Measurements from ENCODE around the gene C1QTNF12.

C1QTNF12 gene

DNA sequence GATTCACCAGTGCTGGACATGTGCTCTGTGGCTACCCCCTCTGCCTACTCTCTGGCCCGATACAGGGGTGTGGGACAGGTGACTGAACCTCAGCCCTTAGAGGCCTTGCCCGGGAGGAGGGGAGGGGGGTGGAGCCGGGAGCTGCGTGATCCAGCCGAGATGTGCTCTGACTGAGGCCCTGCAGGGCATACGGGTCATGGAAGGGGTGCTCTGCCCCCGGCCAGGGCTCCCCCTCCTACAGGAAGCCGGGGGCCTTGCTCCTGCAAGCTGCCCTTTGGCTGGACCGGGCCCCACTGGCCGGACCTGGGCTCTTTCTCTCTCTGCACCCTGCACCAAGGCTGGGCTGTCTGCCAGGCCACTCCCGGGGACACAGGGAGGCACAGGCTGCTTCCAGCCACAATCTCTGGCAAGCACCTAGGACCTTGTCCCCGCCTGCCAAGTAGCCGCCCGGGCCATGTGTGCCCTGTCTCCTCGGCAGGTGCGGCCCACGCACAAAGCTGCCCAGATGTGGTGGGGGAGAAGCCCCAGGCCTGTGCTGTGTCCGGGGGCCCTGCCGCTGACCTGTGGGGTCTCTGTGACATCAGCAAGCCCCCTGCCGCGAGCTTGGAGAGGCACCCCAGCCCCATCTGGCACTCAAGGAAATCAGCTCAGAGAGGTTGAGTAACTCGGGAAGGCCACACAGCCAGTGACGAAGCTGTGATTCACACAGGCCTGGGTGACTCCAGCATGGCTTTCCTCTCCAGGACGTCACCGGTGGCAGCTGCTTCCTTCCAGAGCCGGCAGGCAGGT lies 35.2 kb upstream of the C1QTNF12 start:
- peak; percentile 25 for DNase-seq (ENCODE audit: low spot score)

DNA sequence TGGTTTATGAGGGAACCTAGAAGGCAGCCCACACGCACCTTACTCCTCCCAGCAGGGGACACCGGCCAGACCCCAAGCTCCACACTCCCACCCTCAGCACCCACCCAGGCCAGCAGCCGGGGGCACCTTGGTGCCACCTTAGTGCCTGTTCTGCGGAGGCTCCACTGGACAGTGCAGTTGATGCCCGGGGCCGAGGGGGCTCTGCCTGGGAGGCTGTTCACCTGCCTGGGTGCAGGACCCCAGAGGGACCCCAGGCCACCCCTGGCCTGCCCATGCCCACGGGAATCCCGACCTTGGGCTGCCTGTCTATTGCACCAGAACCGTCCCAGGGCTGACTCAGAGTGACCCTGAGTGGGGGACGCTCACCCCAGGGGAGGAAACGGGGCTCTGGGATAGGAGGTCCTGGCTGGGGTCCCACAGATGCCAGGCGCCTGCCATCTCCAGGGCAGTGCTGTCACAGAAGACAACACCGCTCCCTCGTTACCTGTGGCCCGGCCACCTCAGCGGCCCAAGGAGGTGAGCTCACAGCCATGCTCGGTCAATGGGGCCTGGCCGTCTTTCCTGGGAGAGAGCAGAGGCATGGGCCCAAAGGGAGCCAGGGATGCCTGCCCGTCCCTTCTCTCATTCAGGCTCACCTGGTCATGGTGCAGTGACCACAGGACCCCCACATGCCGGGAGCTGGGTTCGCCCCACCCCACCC lies 34.4 kb upstream of the C1QTNF12 start:
- DNase-seq (ENCODE audit: low spot score) = no peak

DNA sequence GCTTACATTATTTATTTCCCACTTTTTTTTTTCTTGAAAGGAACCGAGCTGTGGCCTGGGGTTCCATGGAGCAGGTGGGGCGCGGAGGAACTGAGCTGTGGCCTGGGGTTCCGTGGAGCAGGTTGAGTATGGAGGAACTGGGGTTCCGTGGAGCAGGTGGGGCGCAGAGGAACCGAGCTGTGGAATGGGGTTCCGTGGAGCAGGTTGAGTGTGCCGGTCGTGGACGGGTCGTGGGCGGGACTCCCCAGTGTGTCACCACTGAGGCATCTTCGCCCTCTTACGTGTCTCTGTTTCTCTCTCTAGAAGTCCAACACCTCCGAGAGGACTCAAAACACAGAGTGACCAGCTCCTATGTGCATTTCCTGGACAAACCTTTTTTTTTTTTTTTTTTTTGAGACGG lies 32.5 kb upstream of the C1QTNF12 start:
- DNase-seq (ENCODE audit: low spot score) = no peak

DNA sequence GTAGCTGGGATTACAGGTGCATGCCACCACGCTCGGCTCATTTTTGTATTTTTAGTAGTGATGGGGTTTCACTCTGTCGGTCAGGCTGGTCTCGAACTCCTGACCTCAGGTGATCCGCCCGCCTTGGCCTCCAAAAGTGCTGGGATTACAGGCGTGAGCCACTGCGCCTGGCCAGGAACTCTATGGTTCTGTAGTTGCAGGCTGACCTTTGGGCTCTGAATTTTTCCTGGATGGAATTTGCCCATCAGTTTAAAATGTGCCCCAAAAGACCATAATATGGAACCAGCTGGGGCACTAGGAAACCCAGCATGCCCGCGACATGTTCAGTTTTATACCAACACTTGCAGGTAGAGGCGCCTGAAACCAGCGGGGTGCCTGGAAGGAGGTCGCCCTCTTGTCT lies 32.1 kb upstream of the C1QTNF12 start:
- no peak for DNase-seq (ENCODE audit: low spot score)

DNA sequence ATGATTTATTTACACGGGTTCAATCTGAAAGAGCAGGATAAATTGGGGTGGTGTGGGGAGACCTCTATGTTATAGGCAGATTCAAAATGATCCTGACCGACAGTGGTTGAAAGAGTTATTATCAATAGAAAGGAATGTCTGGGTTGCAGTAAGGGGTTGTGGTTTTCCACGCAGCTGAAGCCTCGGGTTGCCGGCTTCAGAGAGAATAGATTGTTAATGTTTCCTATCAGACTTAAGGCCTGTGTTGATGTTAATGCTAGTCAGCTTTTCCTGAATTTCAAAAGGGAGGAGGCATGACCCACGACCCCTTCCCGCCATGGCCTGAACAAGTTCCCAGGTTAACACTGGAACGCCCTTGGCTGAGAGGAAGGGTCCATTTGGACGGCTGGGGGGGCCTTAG lies 29.3 kb upstream of the C1QTNF12 start:
- DNase-seq (ENCODE audit: low spot score) = no peak

DNA sequence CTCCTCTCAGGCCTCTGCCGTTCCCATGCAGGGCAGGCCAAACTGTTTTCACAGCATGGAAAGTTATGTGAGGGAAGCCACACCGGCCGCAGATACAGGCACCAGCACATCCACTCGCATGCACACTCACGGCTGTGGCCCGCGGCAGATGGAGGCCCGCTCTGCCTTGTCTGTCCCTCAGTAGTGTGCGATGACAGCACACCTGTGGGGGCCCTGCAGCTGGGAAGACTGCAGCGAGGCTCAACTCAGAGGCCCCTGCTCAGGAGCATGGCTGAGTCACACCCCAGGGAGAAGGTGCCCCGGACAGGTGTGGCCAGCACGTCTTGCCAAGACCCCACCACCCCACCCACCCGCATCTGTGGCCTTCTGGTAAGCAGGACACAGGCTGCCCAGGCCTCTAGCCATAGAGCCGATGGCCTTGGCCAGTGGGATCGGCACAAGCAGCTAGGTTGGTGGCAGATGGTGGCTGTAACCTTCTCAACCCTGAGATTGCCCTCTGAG lies 28.5 kb upstream of the C1QTNF12 start:
- no peak for DNase-seq (ENCODE audit: low spot score)

DNA sequence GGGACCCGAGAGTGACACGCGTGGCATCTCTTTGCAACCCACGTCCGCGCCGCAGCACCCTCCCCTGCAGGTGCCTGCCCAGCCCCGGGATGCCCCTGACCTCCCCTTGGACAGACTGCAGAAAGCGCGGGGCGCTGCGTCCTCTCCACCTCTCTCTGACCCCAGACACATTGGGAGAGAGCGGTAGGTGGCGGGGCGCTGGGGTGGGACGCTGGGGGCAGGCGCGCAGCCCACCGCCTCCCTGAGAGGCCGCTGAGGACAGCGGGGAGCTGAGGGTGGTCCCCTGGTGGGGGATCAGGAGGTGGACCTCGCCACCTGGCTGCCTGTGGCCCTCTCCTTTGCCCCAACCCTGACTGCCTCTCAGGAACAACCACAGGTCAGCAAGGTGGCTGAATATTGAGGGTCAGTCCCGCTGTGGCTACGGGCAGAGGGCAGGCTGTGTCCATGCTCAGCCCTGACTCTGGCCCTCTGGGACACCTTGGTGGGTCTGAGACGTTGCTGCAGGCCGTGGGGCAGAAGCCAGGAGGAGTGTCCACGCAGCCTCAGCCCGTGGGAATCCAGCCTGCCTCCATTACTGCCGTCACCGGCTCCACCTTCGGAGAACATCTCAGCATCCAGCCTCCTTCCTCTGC lies 27.9 kb upstream of the C1QTNF12 start:
- DNase-seq (ENCODE audit: low spot score) = no peak

DNA sequence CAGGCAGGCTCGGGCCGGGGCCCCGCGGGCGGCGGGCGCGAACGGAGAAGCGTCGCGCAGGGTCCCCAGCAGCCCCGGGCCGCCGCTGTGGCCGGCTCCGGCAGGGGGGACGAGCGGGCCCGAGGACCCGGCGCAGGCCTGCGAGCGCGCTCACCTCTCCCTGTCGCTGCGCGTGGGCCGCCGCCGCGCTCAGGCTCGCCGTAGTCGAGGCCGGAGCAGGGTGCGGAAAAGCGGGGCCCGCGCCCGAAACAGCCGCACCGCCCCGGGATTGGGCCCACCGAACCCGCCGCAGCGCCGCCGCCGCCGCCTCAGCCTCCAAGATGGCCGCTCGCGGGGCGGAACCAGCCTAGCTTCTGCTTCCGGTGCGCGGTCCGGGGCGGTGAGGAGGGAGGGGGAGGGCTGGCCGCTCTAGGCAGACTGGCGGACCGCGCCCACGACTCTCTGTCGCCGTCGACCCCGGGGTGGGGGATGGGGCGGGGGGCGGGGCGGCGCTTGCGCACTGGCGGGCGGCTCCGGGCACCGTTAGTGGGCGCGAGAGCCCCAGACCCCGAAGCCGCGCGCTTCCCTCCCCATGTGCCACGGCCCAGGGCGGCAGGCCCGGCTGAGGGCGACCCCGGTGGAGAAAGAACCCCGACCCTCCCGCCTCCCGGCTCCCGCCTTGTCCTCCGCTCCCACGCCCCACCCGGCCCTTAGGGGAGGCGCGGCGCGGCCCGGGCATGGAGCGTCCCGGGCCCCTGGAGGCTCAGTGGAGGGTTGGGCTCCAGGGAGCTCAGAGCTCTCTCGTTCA lies 27.2 kb upstream of the C1QTNF12 start, which contains the start of gene UBE2J2:
Gene UBE2J2 (minus strand): TSS at position 343 of the 787 bp plus-strand sequence. CDS start 5,862 bp downstream, outside the sequence.
- DNase-seq (ENCODE audit: low spot score) = peak; percentile 91

DNA sequence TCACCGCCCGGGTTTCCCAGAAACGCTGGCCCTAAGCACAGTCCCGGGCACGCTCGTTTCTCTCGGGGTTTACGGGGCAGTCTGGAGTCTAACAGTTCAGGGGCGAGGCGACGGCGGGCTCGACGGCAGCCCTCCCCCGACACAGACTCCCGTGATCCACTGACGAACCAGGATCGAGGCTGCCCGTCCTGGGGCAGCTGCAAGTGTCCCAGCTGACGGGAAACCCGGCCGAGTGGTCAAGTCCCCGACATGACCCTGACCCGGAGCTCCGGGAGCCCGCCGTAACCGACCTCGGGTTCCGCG lies 26.6 kb upstream of the C1QTNF12 start:
- peak; percentile 32 for DNase-seq (ENCODE audit: low spot score)

DNA sequence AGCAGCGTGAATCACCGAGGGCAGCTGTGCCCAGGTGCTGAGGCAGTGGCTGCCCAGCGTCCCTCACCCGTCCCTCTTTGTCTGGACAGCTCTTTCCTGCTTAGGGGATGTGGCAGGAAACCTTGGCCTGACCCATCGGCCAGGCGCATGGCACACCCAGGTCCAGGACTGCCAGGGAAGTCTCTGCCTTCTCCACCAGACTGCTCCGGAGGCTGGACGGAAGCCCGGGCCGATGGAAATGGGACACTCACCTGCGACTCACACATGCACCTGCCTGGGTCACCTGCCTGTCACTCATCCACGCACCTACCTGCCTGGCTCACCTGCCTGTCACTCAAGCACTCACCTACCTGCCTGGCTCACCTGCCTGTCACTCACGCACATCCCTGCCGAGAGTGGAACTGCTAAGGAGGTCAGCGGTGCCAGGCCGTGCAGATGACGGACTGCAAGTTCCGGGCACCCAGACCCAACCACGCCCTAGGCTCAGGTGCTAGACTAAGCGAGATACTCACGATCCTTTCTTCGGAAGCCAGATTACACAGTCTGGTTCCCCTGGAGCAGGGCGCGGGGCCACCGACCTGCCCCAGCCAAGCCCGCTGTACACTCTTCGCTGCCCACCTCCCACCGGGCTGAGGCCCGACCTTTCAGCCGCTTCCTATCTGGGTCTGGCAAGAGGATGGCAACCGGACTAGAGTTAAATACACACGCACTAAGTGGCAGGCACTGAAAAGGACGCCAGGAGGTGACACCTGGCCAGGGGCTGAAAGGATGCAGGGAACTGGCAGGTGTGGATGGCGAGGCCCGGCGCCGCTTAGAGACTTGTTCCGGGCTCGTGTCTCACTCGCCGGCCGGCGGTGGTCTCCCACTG lies 26.1 kb upstream of the C1QTNF12 start:
- peak; percentile 53 for DNase-seq (ENCODE audit: low spot score)

DNA sequence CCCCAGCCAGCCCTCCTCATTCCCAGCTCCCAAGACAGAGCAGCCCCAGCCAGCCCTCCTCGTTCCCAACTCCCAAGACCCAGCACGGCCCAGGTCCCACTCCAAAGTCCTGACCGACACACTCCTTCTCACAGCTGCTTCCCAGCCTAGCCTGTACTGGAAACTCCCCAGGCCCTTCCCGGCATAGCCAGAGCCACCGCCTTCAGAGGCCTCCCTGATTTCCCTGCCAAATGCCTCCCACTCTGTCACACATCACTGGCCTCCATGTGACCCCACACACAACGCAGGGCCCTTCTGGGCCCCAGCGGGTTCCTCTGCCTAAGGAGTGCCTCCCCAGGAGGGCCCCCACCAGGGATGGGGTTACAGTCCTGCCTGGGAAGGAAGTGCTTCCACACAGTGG lies 24.3 kb upstream of the C1QTNF12 start:
- DNase-seq (ENCODE audit: low spot score) = no peak

DNA sequence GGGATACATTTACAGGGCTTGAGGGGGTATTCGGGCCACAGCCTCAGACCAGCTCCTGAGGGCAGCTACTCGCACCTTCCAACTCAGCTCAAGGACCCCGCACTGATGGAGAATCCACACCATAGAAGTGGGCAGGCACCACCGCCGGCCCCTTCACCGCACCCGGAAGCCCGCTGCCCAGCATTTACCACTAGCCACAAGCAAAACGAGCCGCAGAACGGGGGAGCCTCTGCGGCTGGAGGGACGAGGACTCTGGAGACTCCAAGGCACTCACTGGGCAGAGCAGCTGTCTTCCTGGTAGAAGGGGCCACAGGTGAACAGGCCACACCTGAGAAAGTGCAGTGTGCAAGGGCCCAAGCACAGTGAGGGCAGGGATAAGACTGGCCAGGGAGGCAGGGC lies 21.8 kb upstream of the C1QTNF12 start:
- no peak for DNase-seq (ENCODE audit: low spot score)

DNA sequence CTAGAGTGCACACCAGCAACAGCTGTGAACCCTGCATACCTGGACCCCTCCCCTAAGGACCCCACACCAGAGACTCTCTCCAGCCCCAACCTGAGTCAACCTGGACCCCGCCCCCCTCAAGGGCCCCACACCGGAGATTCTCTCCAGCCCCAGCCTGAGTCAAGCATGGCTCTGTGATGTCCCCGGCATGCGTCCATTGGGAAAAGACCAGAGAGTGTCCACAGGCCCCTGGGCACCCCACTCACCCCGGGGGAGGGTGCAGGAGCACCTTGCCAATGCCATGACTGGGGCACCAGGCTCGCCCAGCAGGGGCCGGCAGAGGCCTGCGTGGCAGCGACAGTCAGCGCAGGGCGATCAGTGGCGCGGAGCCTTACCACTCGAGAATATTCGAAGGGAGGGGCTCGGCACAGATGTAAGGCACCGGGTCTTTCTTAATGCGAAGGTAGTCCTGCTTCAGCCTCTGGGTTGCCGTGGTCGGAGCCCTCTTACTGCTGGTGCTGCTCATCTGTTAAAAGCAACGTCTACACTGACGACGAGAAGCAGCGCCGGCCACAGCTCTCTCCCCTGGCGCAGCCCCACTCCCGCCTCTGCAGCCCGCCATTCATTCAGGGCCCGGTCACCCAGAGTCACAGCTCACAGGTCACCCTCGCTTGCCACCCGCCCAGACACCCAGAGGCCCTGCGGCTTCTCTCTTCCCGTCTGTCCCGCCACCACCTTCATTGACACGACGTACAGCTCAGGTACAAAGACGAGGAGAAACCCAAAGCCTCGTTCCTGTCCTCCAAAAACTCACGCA lies 21.2 kb upstream of the C1QTNF12 start:
- DNase-seq (ENCODE audit: low spot score) = no peak

DNA sequence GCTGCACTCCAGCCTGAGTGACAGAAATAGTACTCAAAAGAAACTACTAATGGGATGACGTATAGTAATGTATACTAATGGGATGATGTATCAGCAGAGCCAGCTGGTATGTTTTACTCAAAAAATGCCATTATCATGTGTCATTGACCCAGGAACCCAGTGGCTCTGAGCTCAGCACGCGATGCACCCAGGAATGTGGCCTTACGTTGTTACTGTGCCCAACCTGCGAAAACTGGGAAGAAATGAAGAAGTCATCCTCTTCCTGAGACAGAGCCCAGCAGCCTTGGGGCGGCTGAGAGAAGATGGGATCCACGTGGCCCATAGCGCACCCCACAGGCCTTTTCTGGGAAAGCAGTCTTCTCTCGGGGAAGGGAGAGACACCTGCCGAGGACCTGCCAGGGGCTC lies 18.3 kb upstream of the C1QTNF12 start:
- no peak for DNase-seq (ENCODE audit: low spot score)

DNA sequence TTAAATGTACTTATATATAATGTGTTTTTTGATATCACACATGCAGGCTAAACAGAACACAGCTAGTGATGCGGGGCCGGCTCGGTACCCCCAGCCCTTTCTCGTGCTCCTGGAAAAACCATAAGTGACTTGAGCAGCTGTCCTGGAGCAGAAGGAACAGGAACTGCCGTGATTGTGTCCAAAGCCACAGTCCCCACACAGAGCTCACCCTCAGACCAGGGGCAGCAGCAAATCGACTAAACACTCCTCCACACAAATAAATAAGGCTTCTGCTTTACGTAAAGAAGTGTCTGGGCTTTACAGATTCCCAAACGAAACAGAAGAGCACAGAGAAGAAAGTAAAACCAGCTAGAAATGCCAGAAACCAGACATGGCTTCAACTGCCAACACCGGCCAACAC lies 17.5 kb upstream of the C1QTNF12 start:
- DNase-seq (ENCODE audit: low spot score) = no peak

DNA sequence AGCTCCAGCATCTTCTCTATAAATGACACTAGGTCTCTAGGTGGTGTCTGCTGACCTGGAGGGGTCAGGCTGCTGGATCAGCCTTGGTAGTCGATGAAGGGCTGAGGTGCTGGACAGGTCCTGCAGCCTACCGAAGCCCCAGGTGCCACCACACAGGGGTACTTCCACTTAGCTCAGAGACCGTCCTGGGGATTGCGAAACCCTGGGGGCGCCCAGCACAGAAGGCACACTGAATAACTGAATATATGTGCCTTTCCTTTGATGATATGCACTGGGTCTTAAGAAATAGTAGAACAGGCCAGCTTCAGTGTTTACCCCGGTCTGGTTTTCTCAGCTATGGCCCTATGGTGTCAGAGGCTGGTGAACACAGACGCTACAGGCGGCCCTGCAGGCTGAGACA lies 16.2 kb upstream of the C1QTNF12 start:
- DNase-seq (ENCODE audit: low spot score) = no peak

DNA sequence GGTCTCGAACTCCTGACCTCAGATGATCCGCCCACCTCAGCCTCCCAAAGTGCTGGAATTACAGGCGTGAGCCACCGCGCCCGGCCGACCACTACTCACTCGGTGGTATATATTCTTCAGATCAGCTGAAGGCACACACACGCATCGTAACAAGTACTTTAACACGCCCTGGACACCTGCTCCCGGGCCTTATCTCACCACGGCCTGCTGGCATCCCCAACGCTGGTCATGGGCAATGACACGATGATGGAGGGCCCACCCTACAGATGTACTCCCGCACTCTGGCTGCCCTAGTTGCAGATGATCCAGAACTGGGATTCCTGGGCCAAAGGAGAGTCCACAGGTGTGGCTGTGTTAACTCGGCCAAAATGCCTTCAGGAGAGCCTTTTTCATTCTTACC lies 15.5 kb upstream of the C1QTNF12 start:
- DNase-seq (ENCODE audit: low spot score) = no peak

DNA sequence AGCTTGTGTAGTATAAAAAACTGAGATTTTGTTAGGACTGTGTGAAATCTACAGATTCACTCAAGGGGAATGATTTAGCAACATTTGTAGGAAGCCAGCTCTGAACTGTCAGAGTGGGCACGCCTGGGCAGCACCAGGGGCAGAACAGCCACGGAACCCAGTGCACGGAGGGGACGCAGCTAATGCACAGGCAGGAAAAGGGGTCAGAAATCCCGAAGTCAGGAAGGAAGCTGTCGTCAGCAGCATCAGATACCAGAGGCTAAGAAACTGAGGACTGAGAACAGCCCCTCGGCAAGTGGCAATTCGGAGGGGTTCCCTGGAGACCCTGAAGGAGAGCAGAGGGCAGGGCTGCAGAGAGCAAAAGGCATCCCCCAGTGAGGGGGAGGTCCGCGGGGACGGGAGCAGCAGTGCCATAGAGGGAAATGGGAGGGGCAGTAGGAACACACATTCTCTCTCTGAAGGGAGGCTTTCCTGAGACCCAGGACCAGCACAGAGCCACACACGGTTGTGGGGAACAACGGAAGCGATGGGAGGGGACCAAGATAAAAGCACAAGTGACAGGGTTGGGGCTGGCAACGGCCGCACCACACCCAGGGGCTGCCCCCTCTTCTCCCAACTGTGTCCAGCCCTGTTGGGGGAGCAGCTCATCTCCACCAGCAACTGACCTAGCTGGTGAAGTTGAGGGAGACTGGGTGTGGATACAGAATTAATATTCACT lies 14.5 kb upstream of the C1QTNF12 start:
- DNase-seq (ENCODE audit: low spot score) = no peak

DNA sequence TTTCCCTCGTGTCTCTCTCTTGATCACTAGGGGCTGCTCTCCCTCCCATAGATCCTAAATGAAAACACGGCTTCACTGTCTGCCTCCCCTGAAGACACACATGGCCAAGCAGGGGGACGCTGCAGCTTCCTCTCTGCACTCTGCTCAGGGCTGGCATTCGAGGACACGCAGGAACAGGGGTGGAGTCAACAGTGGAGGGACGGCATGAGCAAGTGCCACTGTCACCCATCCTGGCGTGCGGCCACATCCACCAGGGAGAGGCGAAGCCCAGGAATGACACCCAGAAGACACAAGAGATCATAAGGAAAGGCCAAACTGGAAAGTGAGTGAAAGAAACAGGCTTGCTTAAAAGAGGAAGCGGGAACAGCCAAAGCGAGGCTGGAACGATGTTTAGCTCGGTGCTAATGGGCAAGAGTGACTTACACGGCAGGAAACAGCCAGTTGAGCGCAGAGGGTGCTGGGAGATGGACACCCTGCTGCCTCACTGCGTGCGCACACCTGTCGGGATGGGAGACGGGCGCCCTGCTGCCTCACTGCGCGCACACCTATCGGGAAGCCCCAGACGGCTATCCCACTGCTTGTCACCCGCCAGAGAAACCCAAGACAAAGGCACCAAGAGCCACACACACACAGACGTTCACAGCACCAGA lies 13.6 kb upstream of the C1QTNF12 start:
- DNase-seq (ENCODE audit: low spot score) = no peak
